ENCODE measurements around the gene CCDC107.
"Not testable (repeated sequence)": the region's sequence is repeated elsewhere in the genome, so short reads cannot be mapped to it uniquely, and the experiment has no call there.

- TF ChIP-seq BHLHE40 (IDR thresholded peaks at IDR 0.05; ENCODE audit: borderline replicate concordance); FOXM1 (IDR thresholded peaks at IDR 0.05; ENCODE audit: borderline replicate concordance); TARDBP (IDR thresholded peaks at IDR 0.05); SP1 (IDR thresholded peaks at IDR 0.05): not testable (repeated sequence)
Observed at GRCh38 chr9:35638751-35639150, 19.3 kb upstream of the CCDC107 start.

Measured in HEK293T (cell line).